GM18498 (cell line): Measurements from ENCODE around the gene CBL.
"Not testable (repeated sequence)": the region's sequence is repeated elsewhere in the genome, so short reads cannot be mapped to it uniquely, and the experiment has no call there.

Source experiments
- ATAC-seq: cut with Tn5 transposase; IDR thresholded peaks from one replicate; pipeline ENCODE4 v1.9.1; 2021; ENCODE audit warnings: mild to moderate bottlenecking, moderate library complexity; ENCODE audit not compliant: unreplicated experiment

Gene CBL

DNA sequence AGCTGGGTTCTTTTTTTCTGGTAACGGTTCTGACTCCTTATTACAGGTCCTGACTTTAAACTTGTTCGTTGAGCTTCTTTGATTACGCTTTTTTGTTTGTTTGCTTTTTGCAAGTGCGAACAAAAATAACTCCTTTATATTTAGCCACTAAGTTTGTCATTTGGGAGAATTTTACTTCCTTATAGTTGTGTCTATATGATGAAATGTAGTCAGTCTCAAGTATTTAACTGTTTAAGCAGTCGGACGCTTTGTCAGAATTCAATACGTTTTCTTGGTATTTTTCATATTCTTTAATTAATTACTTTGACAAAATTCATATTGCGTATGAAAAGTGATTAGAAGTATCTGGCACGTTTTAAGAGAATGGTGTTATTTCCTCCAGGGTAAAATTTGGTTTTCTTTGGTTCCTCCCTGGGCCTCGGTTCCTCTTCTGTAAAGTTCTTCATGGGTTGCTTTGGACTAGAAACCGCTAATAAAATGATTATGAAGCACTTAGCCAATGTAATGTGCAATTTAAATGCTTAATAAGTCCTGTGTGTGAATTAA is 1.3 kb downstream of the CBL start:
- no peak for ATAC-seq

GRCh38 chr11:119209186-119209585 is 3.0 kb downstream of the CBL start:
- ATAC-seq = no peak

DNA sequence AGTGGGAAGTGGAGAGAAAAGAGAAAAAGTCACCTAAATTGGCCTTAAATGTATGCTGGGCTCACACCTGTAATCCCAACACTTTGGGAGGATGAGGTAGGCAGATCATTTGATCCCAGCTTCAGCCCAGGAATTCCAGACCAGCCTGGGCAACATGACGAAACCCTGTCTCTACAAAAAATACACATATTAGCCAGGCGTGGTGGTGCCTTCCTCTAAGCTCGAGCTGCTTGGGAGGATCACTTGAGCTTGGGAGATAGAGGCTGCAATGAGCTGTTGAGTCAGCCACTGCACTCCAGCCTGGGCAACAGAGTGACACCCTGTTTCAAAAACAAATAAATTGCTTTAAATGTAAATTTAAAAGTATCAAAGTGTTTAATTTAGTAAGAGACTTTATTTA is 3.9 kb downstream of the CBL start:
- no peak for ATAC-seq

DNA sequence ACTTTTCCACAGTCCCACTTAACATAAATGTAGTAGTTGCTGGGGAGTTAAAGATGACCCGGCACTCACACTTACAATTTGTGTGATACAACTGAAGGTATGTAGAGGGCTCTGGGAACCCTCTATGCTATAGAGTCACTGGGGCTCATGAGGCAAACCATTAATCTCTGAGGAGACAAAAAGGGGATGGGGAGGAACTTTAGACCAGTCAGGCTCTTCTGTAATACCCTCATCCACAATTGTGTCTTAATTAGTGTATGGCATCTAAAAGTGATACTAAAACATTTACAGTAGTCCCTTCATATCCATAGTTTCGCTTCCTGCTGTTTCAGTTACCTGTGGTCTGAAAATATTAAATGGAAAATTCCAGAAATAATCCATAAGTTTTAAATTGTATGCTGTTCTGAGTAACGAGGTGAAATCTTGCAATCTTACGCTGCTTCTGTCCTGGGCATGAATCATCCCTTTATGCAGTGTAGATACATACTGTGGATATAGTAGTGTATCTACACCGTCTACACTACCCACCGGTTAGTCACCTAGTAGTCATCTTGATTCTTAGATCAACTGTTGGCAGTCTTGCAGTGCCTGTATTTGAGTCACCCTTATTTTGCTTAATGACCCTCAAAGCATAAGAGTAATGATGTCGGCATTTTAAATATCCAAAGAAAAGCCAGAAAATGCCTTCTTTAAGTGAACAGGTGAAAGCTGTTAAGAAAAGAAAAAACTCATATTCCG is 12.2 kb downstream of the CBL start:
- no peak for ATAC-seq

DNA sequence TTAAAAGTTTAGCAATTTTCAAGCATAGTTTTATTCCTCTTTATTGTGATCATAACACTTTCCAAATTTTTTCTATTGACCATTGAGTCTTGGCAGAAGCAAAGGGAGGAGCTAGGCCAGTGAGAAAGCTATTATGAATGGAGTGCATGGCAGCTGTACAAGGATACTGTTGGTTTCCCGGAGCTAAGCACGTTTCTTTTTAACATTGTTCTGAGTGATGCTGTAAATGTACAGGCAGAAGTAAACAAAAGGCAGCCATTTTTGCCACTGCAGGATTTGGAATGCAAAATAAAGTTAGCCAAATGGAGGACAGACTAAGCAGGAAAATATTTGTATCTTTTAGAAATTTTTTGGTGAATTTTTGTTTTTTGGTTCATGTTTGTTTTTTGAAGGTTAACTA is 16.2 kb downstream of the CBL start:
- ATAC-seq = no peak

DNA sequence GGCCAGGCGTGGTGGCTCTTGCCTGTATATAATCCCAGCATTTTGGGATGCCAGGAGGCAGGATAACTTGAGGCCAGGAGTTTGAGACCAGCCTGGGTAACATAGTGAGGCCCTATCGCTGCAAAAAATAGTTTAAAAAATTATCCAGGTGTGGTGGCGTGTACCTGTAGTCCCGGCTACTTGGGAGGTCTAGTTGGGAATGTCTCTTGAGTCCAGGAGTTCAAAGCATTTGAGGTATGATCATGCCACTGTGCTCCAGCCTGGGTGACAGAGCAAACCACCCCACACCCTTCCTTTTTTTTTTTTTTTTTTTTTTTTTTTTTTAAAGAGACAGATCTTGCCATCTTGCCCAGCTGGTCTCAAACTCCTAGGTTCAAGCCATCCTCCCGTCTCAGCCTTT is 16.8 kb downstream of the CBL start:
- ATAC-seq = no peak

- no peak for ATAC-seq
Observed at GRCh38 chr11:119223856-119224255, 17.7 kb downstream of the CBL start.

DNA sequence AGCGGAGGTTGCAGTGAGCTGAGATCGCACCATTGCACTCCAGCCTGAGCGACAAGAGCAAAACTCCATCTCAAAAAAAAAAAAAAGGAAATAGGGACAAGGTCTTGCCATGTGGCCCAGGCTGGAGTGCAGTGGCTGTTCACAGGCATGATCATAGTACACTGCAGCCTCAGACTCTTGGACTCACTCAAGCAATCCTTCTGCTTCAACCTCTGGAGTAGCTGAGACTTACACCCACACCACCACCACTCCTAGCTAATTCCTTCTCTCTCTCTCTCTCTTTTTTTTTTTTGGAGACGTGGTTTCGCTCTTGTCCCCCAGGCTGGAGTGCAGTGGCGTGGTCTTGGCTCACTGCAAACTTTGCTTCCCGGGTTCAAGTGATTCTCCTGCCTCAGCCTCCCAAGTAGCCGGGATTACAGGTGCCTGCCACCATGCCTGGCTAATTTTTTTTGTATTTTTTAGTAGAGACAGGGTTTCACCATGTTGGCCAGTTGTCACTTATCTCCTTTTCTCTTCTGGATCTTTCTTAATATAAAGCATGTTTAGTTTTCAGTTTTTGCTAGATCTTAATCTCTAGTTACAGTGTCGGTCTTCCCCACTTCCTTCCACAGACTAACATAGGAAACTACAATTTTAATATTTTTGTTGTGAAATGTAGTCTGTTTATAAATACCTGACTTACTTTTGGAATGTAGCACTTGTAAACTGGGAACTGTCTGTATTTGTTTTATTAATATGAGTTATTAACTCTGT is 22.6 kb downstream of the CBL start:
- not testable (repeated sequence) for ATAC-seq

GRCh38 chr11:119229288-119229672 is 23.1 kb downstream of the CBL start:
- no peak for ATAC-seq

DNA sequence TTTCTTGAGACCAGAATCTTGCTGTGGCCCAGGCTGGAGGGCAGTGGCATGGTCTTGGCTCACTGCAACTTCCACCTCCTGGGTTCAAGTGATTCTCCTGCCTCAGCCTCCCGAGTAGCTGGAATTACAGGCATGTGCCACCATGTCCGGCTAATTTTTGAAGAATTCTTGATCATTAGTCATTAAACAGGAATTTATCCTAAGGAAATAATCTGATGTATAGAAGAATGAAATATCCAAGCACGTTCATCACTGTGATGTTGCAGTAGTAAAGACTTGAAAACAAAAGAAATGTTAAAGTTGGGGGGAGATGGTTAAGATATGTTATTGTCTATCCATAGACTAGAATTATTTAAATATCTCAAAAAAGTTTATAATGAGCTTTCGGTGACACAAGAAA is 23.6 kb downstream of the CBL start:
- ATAC-seq = no peak

- ATAC-seq = no peak
Observed at GRCh38 chr11:119236490-119236889, 30.4 kb downstream of the CBL start.

DNA sequence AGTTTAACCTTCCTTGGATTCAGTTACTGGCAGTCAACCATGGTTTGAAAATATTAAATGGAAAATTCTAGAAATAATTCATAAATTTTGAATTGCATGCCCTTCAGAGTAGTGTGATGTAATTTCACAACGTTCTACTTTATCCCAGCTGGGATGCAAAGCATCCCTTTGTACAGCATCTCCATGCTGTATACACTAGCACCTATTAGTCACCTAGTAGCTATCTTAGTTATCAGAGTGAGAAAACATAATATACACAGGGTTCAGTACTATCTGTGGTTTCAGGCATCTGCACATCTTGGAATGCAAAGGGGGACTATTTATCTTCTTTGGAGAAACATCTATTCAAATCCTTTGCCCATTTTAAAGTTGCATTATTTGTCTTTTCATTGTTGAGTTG is 30.8 kb downstream of the CBL start:
- no peak for ATAC-seq

- ATAC-seq = no peak
Observed at GRCh38 chr11:119237515-119237914, 31.4 kb downstream of the CBL start.

DNA sequence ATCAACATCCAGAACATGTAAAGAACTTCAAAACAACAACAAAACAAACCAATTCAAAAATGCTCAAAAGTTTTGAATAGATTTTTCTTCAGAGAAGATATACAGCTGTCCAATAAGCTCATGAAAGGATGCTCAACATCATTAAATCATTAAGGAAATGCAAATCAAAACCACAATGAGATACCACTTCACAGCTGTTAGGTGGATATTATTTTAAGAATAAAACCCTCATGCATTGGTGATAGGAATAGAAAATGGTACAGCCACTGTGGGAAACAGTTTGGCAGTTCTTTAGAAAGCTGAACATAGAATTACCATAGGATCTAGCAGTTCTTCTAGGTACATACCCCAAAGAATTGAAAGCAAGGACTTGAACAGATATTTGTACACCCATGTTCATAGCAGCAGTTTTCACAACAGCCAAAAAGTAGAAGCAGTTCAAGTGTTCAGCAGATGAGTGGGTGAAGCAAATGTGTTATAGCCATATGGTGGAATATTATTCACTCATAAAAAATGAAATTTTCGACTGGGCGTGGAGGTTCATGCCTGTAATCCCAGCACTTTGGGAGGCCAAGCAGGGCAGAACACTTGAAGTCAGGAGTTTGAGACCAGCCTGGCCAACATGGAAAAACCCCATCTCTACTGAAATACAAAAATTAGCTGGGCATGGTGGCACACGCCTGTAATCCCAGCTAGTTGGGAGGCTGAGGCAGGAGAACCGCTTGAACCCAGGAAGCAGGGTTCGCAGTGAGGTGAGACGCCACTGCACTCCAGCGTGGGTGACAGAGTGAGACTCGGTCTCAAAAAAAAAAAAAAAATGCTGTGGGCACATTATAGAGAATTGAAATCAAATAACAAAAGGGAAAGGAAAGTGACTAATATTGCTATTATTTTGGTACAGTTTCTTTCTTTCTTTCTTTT is 42.9 kb downstream of the CBL start:
- peak; percentile 48 for ATAC-seq

- no peak for ATAC-seq
Observed at GRCh38 chr11:119249671-119250010, 43.5 kb downstream of the CBL start.

- no peak for ATAC-seq
Observed at GRCh38 chr11:119251114-119251513, 45.0 kb downstream of the CBL start.

DNA sequence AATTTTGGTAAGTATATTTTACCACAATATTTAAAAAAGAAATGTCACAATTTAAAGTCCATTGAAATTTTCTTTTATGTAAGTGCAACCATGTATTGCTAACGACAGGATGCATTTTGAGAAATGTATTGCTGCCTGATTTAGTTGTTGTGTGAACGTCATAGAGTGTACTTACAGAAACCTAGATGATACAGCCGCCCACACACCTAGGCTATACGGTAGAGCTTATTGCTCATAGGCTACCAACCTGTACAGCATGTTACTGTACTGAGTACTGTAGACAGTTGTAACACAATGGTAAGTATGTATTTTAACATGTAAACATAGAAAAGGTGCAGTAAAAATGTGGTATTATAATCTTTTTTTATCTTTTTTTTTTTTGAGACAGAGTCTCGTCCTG is 48.1 kb downstream of the CBL start:
- no peak for ATAC-seq

DNA sequence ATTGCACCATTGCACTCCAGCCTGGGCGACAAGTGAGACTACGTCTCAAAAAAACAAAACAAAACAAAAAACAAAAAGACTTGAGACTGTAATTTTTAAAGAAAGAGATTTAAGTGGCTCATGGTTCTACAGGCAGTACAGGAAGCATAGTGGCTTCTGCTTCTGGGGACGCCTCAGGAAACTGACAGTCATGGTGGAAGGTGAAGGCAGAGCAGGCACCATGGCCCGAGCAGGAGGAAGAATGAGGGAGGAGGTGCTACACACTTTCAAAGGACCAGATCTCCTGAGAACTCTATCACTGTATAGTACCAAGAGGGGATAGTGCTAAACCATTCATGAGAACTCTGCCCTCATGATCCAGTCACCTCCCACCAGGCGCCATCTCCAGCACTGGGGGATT is 52.0 kb downstream of the CBL start:
- no peak for ATAC-seq

GRCh38 chr11:119258983-119259382 is 52.8 kb downstream of the CBL start:
- ATAC-seq = no peak

DNA sequence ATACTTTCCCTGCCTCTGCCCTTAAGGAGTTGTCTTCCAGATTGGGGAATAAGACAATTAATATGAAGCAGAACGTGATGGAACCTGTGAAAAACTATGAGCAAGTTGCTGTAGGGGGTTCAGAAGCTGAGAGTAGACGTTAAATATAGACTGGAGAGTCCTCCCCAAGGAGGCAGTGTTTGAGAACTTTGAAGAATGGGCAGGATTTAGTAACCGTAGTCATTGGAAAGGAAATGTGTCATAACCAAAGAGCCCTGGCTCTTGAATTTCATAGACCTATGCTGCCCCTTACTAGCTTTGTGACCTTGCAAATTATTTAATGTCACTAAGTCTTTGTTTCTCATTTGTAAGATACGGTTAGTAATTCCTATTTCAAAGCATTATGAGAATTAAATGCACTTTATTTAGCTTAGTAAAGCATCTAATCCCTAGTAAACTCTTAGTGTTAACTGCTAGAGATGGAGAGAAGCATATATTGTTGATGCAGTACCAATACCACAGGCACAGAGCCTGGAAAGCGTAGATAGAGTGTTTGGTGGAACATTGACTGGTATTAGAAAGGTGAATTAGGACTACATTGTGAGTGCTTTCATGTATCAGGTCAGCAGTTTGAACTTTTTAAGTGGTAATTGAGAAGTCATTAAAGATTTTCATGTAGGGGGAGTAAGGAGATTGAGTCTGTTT is 56.7 kb downstream of the CBL start:
- ATAC-seq = no peak
